ENCODE results near the gene INTU.

Gene INTU

DNA sequence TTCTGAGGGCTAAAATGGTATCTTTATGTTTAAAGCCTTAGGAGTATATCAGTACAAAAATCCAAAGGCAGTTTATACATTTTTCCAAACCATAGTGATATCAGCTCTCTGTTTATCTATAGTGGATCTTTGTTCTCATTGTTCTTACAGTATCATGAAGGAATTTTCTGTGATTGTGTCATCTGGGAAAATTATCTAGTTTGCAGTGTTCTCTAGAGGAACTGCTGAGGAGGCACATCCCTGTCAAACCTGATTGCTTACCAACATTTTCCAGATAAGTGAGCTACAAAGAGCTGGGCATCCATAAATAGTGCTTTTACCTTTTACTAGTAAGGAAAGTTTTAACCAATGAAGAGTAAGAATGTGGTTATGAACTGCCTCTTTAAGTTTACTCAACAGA lies 52.5 kb downstream of the INTU start:
- Mint-ChIP-seq H3K9me3 (no peaks in the 10 kb centered on the region), H3K36me3 (no peaks in the 10 kb centered on the region), H3K27ac (no peak overlapping the region), H3K4me3 (no peak overlapping the region), H3K27me3 (no peaks in the 10 kb centered on the region), H3K4me1 (no peaks in the 10 kb centered on the region)

DNA sequence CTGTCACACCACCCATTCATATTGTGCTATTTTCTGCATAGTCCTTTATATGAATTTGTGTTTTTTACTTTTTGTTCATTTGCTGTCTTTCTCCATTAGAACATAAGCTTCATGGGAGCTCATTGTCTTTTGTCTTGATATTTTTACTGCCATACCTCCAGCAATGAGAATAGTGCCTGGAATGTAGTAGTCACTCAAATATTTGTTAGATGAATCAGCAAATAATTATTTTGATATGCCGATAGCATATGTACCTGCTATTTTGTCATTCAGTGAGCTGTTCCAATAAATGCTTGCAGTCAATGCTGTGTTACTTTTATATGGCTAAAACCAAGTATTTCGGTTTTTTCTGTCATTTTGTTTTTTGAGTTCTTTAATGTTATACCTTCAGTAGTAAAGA lies 53.9 kb downstream of the INTU start:
- Mint-ChIP-seq H3K36me3 (no peaks in the 10 kb centered on the region), H3K9me3 (no peaks in the 10 kb centered on the region), H3K4me1 (no peaks in the 10 kb centered on the region), H3K4me3 (no peak overlapping the region), H3K27me3 (peaks cover 1% of the 10 kb centered on the region), H3K27ac (no peak overlapping the region)

DNA sequence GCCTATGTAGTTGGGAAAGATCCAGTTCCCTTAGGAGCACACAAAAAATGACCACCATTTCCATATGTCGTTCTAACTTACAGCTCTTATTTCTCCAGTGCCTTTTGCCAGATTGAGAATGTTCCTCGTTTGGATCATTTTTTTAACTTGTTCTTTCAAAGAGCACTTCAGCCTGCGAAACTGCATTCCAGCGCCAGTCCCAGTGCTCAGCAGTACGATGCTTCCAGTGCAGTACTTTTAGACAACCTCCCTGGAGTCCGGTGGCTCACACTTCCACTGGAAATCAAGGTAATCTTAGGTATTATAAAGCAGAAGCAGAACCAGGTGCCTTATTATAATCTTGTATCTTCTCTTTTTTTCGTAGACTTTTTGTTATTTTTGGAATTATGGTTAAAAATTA lies 54.8 kb downstream of the INTU start:
- no peaks in the 10 kb centered on the region for H3K36me3 Mint-ChIP-seq
- no peak overlapping the region for H3K4me3 Mint-ChIP-seq
- no peak overlapping the region for H3K27ac Mint-ChIP-seq
- peaks cover 2% of the 10 kb centered on the region for H3K27me3 Mint-ChIP-seq
- peaks cover 3% of the 10 kb centered on the region for H3K9me3 Mint-ChIP-seq
- no peaks in the 10 kb centered on the region for H3K4me1 Mint-ChIP-seq

DNA sequence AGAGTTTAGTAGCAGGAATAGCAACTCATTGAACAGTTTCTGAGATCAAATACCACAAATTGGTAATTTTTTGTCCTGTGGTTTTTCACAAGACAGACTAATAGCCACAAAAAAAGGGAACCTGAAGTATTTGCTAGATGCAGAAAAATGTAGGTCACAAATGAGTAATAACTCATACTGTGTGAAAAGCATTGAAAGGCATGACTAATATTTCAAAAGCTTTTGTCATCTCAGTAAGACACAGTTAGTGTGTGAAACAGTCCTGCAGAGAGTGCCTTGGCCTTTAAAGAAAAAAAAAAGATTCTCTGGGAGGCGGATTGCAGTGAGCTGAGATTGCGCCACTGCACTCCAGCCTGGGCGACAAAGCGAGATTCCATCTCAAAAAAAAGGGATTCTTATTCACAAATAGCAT lies 66.0 kb downstream of the INTU start:
- no peaks in the 10 kb centered on the region for H3K9me3 Mint-ChIP-seq
- H3K4me1 Mint-ChIP-seq, result no peaks in the 10 kb centered on the region
- H3K27me3 Mint-ChIP-seq, result peaks cover 11% of the 10 kb centered on the region
- H3K27ac Mint-ChIP-seq, result no peak overlapping the region
- no peak overlapping the region for H3K4me3 Mint-ChIP-seq
- no peaks in the 10 kb centered on the region for H3K36me3 Mint-ChIP-seq

DNA sequence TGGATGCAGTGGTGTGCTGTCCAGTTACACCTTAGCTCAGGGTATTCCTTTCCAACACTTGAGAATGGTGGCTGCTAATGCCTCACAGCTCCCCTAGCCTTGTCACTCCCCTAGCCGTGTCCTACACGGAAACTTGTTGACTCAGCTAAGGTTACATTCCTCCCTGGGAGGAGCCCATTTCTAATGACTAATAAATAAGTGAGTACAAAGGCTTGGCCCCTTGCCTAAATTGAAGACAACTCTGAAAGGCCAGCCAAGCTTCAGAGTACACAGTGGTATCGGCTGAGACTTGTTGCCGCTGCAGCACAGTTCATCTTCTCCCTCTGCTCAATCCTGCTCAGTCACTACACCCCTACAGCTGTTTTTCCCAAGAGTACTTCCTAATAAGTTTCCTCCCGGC lies 76.2 kb downstream of the INTU start:
- Mint-ChIP-seq H3K27ac (no peak overlapping the region), H3K36me3 (no peaks in the 10 kb centered on the region), H3K4me3 (no peak overlapping the region), H3K9me3 (no peaks in the 10 kb centered on the region), H3K27me3 (peaks cover 4% of the 10 kb centered on the region), H3K4me1 (no peaks in the 10 kb centered on the region)

DNA sequence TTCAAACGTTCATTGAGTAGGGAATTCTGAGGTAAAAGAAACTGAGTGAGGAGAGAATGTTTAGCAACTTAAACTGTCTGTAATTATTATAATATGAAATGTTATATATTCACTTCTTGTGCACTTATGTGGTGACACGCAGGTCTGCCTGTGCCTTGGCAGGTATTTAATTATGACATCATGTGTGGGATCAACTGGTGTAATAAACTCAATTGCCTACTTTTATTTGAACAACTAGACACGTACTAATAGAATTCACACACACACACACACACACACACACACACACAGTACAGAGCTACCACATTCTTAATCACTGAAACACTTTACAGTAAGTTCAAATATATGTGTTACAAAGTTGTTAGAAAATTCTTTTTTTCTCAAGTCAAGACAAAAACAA lies 76.7 kb downstream of the INTU start:
- Mint-ChIP-seq H3K27ac (no peak overlapping the region), H3K4me1 (no peaks in the 10 kb centered on the region), H3K27me3 (peaks cover 4% of the 10 kb centered on the region), H3K9me3 (no peaks in the 10 kb centered on the region), H3K4me3 (no peak overlapping the region), H3K36me3 (no peaks in the 10 kb centered on the region)

DNA sequence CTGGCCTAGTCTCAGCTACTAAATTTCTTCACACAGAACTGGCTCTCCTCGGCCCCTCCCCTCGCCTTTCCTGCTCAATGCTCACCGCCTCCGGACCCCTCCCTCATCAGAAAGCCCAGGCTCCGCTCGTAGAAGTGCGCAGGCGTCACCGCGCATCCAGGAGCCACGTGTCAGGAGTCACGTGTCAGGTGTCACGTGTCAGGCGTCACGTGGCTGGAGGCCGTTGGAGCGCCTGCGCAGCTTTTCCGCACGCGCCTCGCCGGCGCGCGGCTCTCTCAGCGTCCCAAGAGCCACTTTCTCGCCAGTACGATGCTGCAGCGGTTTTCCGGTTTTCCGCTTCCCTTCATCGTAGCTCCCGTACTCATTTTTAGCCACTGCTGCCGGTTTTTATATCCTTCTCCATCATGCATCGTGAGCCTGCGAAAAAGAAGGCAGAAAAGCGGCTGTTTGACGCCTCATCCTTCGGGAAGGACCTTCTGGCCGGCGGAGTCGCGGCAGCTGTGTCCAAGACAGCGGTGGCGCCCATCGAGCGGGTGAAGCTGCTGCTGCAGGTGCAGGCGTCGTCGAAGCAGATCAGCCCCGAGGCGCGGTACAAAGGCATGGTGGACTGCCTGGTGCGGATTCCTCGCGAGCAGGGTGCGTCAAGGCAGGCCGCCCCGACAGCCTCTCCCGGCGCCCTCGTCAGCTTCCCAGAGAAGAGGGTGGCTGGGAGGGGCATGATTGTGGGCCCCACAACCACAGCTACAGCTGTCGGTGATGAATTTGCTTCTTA lies 97.6 kb downstream of the INTU start, which contains the start of gene SLC25A31:
SLC25A31 (plus strand) TSS at position 259 of the 772 bp plus-strand sequence; CDS start at position 405, 146 bp downstream.
- no peaks in the 10 kb centered on the region for H3K4me1 Mint-ChIP-seq
- H3K27ac Mint-ChIP-seq, result no peak within 1 kb of the TSS
- H3K27me3 Mint-ChIP-seq, result peaks cover 4% of the 10 kb centered on the region
- no peaks in the 10 kb centered on the region for H3K36me3 Mint-ChIP-seq
- H3K9me3 Mint-ChIP-seq, result no peaks in the 10 kb centered on the region
- H3K4me3 Mint-ChIP-seq, result no peak within 1 kb of the TSS

DNA sequence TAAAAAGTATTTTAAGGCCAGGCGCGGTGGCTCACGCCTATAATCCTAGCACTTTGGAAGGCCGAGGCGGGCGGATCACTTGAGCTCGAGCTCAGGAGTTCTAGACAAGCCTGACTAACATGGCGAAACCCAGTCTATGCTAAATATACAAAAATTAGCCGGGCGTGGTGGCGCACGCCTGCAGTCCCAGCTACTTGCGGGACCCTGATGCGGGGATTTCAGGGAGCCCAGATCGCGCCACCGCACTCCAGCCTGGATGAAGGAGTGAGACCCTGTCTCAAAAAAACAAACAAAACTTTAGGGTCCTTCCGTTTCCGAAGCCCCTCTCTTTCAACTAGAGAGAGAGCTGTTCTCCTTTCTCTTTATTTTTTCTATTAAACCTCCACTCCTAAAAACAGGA lies 98.6 kb downstream of the INTU start:
- no peaks in the 10 kb centered on the region for H3K36me3 Mint-ChIP-seq
- no peaks in the 10 kb centered on the region for H3K4me1 Mint-ChIP-seq
- H3K27me3 Mint-ChIP-seq, result peaks cover 4% of the 10 kb centered on the region
- no peaks in the 10 kb centered on the region for H3K9me3 Mint-ChIP-seq
- no peak overlapping the region for H3K27ac Mint-ChIP-seq
- H3K4me3 Mint-ChIP-seq, result no peak overlapping the region

DNA sequence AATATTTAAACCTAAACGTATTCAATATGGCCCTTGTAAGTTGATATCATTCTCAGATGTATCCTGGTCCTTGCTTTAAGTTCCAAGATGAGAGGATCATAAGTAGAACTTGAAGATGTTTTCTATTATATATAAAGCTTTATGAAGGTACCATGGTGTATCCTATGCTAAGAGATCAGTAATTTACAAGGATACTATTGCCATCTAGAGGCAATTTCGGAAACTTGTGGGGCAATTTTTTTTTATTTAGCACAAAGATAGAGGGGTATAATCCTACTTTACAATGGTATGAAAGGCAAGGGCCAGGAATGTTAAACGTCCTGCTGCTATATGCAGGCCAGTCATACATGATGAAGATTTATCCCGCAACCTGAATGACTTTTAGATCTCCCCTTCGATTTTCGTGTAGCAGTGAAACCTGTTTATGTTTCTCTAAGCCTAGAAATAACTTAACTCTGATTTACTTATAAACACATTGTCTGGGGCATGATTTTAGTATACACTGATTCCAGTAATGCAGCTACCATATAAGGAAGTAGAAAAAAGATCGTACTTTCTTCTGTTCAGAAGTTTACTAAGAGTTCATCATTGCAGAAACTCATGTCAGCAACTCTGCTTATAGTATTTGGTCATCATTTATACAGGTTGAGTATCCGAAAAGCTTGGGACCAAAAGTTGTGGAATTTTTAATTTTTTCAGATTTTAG lies 100.0 kb downstream of the INTU start:
- H3K4me1 Mint-ChIP-seq, result no peaks in the 10 kb centered on the region
- peaks cover 3% of the 10 kb centered on the region for H3K27me3 Mint-ChIP-seq
- H3K36me3 Mint-ChIP-seq, result no peaks in the 10 kb centered on the region
- H3K4me3 Mint-ChIP-seq, result no peak overlapping the region
- H3K9me3 Mint-ChIP-seq, result no peaks in the 10 kb centered on the region
- H3K27ac Mint-ChIP-seq, result no peak overlapping the region

DNA sequence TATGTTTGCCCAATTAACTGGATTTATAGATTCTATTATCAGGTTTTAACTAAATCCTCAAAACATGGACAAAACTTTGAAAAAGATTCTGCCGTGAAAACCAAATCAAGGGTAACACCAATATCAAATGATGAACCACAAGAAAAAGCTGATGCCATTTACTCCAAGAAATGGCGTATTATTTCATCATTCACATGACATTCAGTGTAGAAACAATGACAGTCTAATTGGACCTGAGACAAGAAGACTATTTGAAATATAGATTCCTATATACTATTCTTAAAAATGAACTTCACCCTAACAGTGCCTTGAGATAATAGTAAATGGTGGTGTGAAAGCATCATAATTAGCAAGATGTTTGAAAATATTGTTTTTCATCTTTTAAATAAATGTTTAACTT lies 102.2 kb downstream of the INTU start:
- no peaks in the 10 kb centered on the region for H3K4me1 Mint-ChIP-seq
- no peak overlapping the region for H3K27ac Mint-ChIP-seq
- peaks cover 3% of the 10 kb centered on the region for H3K27me3 Mint-ChIP-seq
- no peak overlapping the region for H3K4me3 Mint-ChIP-seq
- H3K36me3 Mint-ChIP-seq, result no peaks in the 10 kb centered on the region
- no peaks in the 10 kb centered on the region for H3K9me3 Mint-ChIP-seq

DNA sequence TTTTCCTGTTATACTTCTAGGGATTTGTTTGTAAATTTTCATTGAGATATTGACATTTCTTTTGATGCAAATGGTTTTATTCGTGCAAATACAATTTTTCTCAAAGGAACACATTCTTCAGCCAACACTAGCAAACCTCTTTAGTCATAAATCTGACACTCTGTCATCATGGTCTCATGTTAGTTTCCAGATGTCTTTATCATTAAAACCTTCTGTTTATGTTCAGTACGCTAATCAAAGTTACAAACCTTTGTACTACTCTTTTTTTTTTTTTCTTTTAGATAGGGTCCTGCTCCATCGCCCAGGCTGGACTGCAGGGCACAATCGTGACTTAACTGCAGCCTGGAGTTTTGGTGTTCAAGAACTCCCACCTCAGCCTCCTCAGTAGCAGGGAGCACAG lies 104.5 kb downstream of the INTU start:
- Mint-ChIP-seq H3K36me3 (no peaks in the 10 kb centered on the region), H3K27ac (no peak overlapping the region), H3K4me3 (no peak overlapping the region), H3K27me3 (peaks cover 4% of the 10 kb centered on the region), H3K9me3 (peaks cover under 1% of the 10 kb centered on the region), H3K4me1 (no peaks in the 10 kb centered on the region)

DNA sequence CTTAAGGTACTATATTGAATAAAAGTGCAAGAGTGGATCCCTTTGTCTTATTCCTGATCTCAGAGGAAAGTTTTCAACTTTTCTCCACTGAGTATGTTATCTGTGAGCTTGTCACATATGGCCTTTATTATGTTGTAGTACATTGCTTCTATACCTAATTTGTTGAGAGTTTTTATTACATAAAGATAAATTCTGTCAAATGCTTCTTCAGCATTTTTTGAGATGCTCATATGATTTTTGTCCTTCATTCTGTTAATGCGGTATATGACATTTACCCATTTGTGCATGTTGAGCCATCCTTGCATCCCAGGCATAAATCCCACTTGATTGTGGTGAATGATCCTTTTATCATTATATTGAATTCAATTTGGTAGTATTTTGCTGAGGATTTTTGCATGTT lies 108.5 kb downstream of the INTU start:
- H3K36me3 Mint-ChIP-seq, result no peaks in the 10 kb centered on the region
- H3K27me3 Mint-ChIP-seq, result peaks cover 6% of the 10 kb centered on the region
- H3K4me1 Mint-ChIP-seq, result no peaks in the 10 kb centered on the region
- H3K4me3 Mint-ChIP-seq, result no peak overlapping the region
- peaks cover 6% of the 10 kb centered on the region for H3K9me3 Mint-ChIP-seq
- H3K27ac Mint-ChIP-seq, result no peak overlapping the region

DNA sequence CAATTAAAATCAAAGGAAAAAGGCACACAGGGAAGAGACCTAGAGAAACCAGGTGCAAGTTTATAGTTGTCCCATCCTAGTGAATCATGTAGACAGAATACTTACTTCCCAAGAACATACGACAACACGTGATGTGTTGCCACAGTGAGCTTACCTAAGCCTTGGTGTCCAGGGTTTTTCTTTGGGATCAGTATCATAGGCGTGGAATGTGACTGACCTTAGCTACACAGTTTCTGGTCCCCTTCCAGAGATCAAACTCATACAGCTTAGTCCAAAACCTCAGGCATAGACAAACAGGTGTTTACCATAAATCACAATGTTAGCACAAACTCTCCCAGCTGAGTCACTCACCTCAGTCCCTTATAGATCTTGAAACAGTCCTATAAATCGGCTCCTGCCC lies 115.1 kb downstream of the INTU start:
- Mint-ChIP-seq H3K27me3 (peaks cover 19% of the 10 kb centered on the region), H3K36me3 (peaks cover 3% of the 10 kb centered on the region), H3K27ac (no peak overlapping the region), H3K9me3 (peaks cover 12% of the 10 kb centered on the region), H3K4me3 (no peak overlapping the region), H3K4me1 (no peaks in the 10 kb centered on the region)

DNA sequence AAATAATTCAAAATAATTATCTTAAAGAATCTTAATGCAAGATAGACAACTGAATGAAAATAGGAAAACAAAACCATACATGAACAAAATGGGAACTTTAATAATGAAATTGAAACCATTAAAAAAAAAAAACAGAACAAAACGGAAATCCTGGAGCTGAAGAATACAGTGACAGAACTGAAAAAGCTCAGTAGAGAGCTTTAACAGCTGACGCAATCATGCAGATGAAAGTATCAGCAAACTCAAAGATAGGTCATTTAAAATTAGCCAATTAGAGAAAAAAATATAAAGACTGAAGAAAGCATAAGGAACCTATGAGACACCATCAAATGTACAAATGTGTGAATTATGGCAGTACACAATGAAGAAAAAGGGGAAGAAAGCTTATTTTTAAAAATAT lies 116.2 kb downstream of the INTU start:
- H3K27ac Mint-ChIP-seq, result no peak overlapping the region
- H3K27me3 Mint-ChIP-seq, result peaks cover 19% of the 10 kb centered on the region
- peaks cover 16% of the 10 kb centered on the region for H3K9me3 Mint-ChIP-seq
- no peak overlapping the region for H3K4me3 Mint-ChIP-seq
- no peaks in the 10 kb centered on the region for H3K4me1 Mint-ChIP-seq
- H3K36me3 Mint-ChIP-seq, result peaks cover 3% of the 10 kb centered on the region

DNA sequence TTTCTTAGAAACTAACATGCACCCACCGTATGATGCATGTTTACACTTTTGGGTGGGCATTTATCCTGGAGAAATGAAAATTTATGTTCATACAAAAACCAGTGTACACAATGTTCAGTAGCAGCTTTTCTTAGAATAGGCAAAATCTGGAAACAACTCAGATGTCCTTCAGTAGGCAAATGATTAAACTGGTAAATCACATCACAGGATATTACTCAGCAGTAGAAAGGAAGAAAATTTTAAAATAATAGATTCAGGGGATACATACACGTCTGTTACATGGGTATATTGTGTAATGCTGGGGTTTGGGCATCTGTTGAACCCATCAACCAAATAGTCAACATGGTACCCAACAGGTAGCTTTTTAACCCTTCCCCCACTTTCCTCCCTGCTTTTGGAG lies 124.1 kb downstream of the INTU start:
- H3K36me3 Mint-ChIP-seq, result no peaks in the 10 kb centered on the region
- no peak overlapping the region for H3K27ac Mint-ChIP-seq
- H3K4me3 Mint-ChIP-seq, result no peak overlapping the region
- peaks cover 9% of the 10 kb centered on the region for H3K9me3 Mint-ChIP-seq
- no peaks in the 10 kb centered on the region for H3K4me1 Mint-ChIP-seq
- H3K27me3 Mint-ChIP-seq, result peaks cover 13% of the 10 kb centered on the region

DNA sequence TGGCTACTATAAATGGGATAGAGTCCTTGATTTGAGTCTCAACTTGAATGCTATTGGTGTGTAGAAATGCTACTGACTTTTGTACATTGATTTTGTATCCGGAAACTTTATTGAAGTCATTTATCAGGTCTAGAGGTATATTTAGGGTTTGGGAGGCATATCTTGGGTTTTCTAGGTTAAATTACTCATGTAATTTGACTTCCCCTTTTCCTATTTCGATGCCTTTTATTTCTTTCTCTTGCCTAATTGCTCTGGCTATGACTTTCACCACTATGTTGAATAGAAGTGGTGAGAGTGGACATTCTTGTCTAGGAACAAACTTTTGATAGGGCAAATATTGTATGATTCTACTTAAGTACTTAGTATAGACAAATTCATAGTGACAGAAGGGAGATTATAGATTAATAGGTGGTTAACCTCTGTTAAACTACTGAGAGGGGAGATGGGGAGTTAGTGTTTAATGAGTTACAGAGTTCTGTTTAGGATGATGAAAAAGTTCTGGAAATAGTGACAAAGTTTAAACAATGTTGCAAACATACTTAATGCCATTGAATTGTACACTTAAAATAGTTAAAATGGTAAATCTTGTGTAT lies 126.6 kb downstream of the INTU start:
- no peaks in the 10 kb centered on the region for H3K36me3 Mint-ChIP-seq

More for the DNA sequence above, 126.6 kb downstream of the INTU start:
- no peaks in the 10 kb centered on the region for H3K9me3 Mint-ChIP-seq
- H3K27ac Mint-ChIP-seq, result no peak overlapping the region
- H3K4me3 Mint-ChIP-seq, result no peak overlapping the region
- no peaks in the 10 kb centered on the region for H3K4me1 Mint-ChIP-seq
- peaks cover 11% of the 10 kb centered on the region for H3K27me3 Mint-ChIP-seq

Data from activated naive CD4-positive, alpha-beta T cell treated with anti-CD3 and anti-CD28 coated beads, Interleukin-2, amount 50 U/mL, for 24 hours (primary cell).